Neural progenitor cell (in vitro differentiated cells): ENCODE measurements around the gene COL20A1.

Experiments used
- EZH2 ChIP-seq: fragments of 200-600 bp; sonication (generic); IDR thresholded peaks from 2 replicates; pipeline ENCODE4 v1.6.1; 2017; ENCODE audit warnings: antibody characterized with exemption, mild to moderate bottlenecking, moderate library complexity
- TF ChIP-seq, protein P1 (sequence below): fragments of 200-600 bp; sonication (generic); IDR thresholded peaks from 2 replicates; pipeline ENCODE4 v1.5.1; 2017; ENCODE audit warnings: antibody characterized with exemption, mild to moderate bottlenecking

DNA sequence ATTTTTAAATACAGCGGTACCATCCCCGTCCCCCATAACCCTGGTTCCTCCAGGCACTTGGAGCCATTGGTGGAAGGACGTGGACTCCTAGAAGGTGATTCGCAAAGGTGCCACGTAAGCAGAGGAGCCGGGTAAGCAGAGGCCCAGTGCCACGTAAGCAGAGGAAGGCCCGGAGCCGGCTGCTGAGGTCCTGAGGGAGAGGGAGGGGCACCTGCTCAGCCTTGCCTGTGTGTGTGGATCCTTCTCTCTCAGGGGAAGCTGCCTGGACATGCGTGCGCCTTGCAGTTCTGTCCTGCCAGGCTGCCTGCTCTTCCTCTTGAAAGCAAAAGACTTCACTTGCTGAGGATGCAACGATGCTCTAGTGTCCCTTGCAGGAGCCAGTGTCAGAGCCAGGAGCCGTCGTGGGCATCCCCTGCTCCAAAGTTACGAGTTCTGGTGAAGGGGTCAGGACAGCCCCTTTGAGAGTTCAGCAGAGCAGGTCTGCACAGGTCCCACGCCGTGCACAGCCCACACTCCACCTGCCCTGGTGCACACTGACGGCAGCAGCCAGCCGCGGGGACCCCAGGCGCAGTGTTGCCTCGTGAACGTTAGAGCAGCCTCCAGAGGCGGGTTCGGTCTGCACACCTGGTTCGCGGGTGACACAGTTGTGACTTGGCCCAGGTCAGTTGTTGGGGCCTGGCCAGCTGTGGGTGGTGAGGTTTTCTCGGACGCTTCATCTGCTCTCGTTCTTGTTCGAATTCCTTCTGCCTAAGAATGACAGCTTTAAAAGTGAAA lies 36.9 kb upstream of the COL20A1 start:
- TF ChIP-seq EZH2: no peak
- TF ChIP-seq, protein P1, sequence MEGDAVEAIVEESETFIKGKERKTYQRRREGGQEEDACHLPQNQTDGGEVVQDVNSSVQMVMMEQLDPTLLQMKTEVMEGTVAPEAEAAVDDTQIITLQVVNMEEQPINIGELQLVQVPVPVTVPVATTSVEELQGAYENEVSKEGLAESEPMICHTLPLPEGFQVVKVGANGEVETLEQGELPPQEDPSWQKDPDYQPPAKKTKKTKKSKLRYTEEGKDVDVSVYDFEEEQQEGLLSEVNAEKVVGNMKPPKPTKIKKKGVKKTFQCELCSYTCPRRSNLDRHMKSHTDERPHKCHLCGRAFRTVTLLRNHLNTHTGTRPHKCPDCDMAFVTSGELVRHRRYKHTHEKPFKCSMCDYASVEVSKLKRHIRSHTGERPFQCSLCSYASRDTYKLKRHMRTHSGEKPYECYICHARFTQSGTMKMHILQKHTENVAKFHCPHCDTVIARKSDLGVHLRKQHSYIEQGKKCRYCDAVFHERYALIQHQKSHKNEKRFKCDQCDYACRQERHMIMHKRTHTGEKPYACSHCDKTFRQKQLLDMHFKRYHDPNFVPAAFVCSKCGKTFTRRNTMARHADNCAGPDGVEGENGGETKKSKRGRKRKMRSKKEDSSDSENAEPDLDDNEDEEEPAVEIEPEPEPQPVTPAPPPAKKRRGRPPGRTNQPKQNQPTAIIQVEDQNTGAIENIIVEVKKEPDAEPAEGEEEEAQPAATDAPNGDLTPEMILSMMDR: no peak
